ENCODE results near the gene CHIC2.
A peak's percentile ranks its signal among the peaks of the same experiment; 100 is the strongest.
"Not testable (repeated sequence)": the region's sequence is repeated elsewhere in the genome, so short reads cannot be mapped to it uniquely, and the experiment has no call there.

CHIC2 gene

GRCh38 chr4:54061067-54061466 is 3.3 kb downstream of the CHIC2 start:
- DNase-seq (ENCODE audit: low read depth in 2 of 2), result no peak

- DNase-seq (ENCODE audit: low read depth in 2 of 2), result no peak
Measured at GRCh38 chr4:54060116-54060515, 4.3 kb downstream of the CHIC2 start.

- no peak for DNase-seq (ENCODE audit: low read depth in 2 of 2)
Measured at GRCh38 chr4:54058171-54058570, 6.2 kb downstream of the CHIC2 start.

- DNase-seq (ENCODE audit: low read depth in 2 of 2), result no peak
Measured at GRCh38 chr4:54056360-54056759, 8.0 kb downstream of the CHIC2 start.

- DNase-seq (ENCODE audit: low read depth in 2 of 2), result no peak
Measured at GRCh38 chr4:54055494-54055893, 8.9 kb downstream of the CHIC2 start.

GRCh38 chr4:54054501-54054900 is 9.9 kb downstream of the CHIC2 start:
- DNase-seq (ENCODE audit: low read depth in 2 of 2), result no peak

- DNase-seq (ENCODE audit: low read depth in 2 of 2), result not testable (repeated sequence)
Measured at GRCh38 chr4:54053322-54053721, 11.1 kb downstream of the CHIC2 start.

GRCh38 chr4:54050214-54050904 is 14.0 kb downstream of the CHIC2 start:
- peak in 1 of 2 experiments; percentile 27 for DNase-seq (ENCODE audit: low read depth in 2 of 2)

GRCh38 chr4:54043630-54044029 is 20.8 kb downstream of the CHIC2 start:
- DNase-seq (ENCODE audit: low read depth in 2 of 2), result not testable (repeated sequence)

- no peak for DNase-seq (ENCODE audit: low read depth in 2 of 2)
Measured at GRCh38 chr4:54041933-54042332, 22.5 kb downstream of the CHIC2 start.

GRCh38 chr4:54041100-54041499 is 23.3 kb downstream of the CHIC2 start:
- DNase-seq (ENCODE audit: low read depth in 2 of 2), result no peak

GRCh38 chr4:54038056-54038455 is 26.3 kb downstream of the CHIC2 start:
- no peak for DNase-seq (ENCODE audit: low read depth in 2 of 2)

GRCh38 chr4:54036184-54036583 is 28.2 kb downstream of the CHIC2 start:
- no peak for DNase-seq (ENCODE audit: low read depth in 2 of 2)

- no peak for DNase-seq (ENCODE audit: low read depth in 2 of 2)
Measured at GRCh38 chr4:54032558-54033135, 31.8 kb downstream of the CHIC2 start.

GRCh38 chr4:54027311-54027710 is 37.1 kb downstream of the CHIC2 start:
- DNase-seq (ENCODE audit: low read depth in 2 of 2), result no peak

GRCh38 chr4:54025582-54025981 is 38.8 kb downstream of the CHIC2 start:
- DNase-seq (ENCODE audit: low read depth in 2 of 2), result no peak

GRCh38 chr4:54023019-54023418 is 41.4 kb downstream of the CHIC2 start:
- not testable (repeated sequence) for DNase-seq (ENCODE audit: low read depth in 2 of 2)

- DNase-seq (ENCODE audit: low read depth in 2 of 2), result no peak
Measured at GRCh38 chr4:54017974-54018373, 46.4 kb downstream of the CHIC2 start.

GRCh38 chr4:54017308-54017707 is 47.1 kb downstream of the CHIC2 start:
- no peak for DNase-seq (ENCODE audit: low read depth in 2 of 2)

- no peak for DNase-seq (ENCODE audit: low read depth in 2 of 2)
Measured at GRCh38 chr4:54016504-54016903, 47.9 kb downstream of the CHIC2 start.

- no peak for DNase-seq (ENCODE audit: low read depth in 2 of 2)
Measured at GRCh38 chr4:54015423-54016030, 48.9 kb downstream of the CHIC2 start.

GRCh38 chr4:54014666-54015160 is 49.7 kb downstream of the CHIC2 start:
- DNase-seq (ENCODE audit: low read depth in 2 of 2), result no peak

- no peak for DNase-seq (ENCODE audit: low read depth in 2 of 2)
Measured at GRCh38 chr4:54011201-54011600, 53.2 kb downstream of the CHIC2 start.

All from fibroblast of skin of left biceps (primary cell).